ENCODE data around the gene DDX52.
A peak's percentile ranks its signal among the peaks of the same experiment; 100 is the strongest.
"Not testable (repeated sequence)": the region's sequence is repeated elsewhere in the genome, so short reads cannot be mapped to it uniquely, and the experiment has no call there.

Gene DDX52

DNA sequence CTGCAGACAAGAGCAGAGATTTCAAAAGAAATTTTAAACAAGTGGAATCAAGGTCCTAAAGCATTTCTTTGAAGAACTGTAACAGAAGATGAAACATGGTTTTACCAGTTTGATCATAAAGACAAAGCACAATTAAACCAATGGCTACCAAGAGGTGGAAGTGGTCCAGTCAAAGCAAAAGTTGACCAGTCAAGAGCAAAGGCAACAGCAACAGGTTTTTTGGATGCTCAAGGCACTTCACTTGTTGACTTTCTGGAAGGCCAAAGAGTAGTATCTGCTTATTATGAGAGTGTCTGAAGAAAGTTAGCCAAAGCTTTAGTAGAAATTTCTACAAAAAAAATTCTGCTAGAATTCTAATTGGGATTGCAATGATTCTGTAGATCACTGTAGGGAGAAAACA, 5.3 kb downstream of the DDX52 start:
- H3K9me3 ChIP-seq (ENCODE audit: control insufficient read depth, low read length) = no peaks in the 10 kb centered on the region
- H3K27me3 ChIP-seq (ENCODE audit: control insufficient read depth, insufficient read depth, low read length) = no peaks in the 10 kb centered on the region
- H3K4me3 ChIP-seq (ENCODE audit: low read depth, low read length) = no peak overlapping the region
- H3K79me2 ChIP-seq = peaks cover 9% of the 10 kb centered on the region
- no peaks in the 10 kb centered on the region for H3K36me3 ChIP-seq (ENCODE audit: control insufficient read depth, insufficient read depth, low read length)
- no peak overlapping the region for H3K4me2 ChIP-seq (ENCODE audit: low read length)
- H3K4me1 ChIP-seq = peaks cover 5% of the 10 kb centered on the region
- H3K9ac ChIP-seq = no peak overlapping the region
- no peak overlapping the region for H3K27ac ChIP-seq
- TF ChIP-seq CTCF (IDR thresholded peaks at IDR 0.05) = no peak
- no peak overlapping the region for H2AFZ ChIP-seq

GRCh38 chr17:37616430-37616829, 26.8 kb downstream of the DDX52 start:
- not testable (repeated sequence) for H3K4me1 ChIP-seq; H3K27ac ChIP-seq; H3K79me2 ChIP-seq; H3K4me2 ChIP-seq (ENCODE audit: low read length); H3K36me3 ChIP-seq (ENCODE audit: control insufficient read depth, insufficient read depth, low read length); H3K9me3 ChIP-seq (ENCODE audit: control insufficient read depth, low read length); H3K9ac ChIP-seq; H2AFZ ChIP-seq; H3K4me3 ChIP-seq (ENCODE audit: low read depth, low read length); H3K27me3 ChIP-seq (ENCODE audit: control insufficient read depth, insufficient read depth, low read length)

- no peak for TF ChIP-seq CTCF (IDR thresholded peaks at IDR 0.05)
- H3K9me3 ChIP-seq (ENCODE audit: control insufficient read depth, low read length) = no peaks in the 10 kb centered on the region
- H3K27ac ChIP-seq = no peak overlapping the region
- no peaks in the 10 kb centered on the region for H3K4me1 ChIP-seq
- H3K36me3 ChIP-seq (ENCODE audit: control insufficient read depth, insufficient read depth, low read length) = no peaks in the 10 kb centered on the region
- no peaks in the 10 kb centered on the region for H3K79me2 ChIP-seq
- H2AFZ ChIP-seq = no peak overlapping the region
- no peaks in the 10 kb centered on the region for H3K27me3 ChIP-seq (ENCODE audit: control insufficient read depth, insufficient read depth, low read length)
- H3K4me3 ChIP-seq (ENCODE audit: low read depth, low read length) = no peak overlapping the region
- H3K4me2 ChIP-seq (ENCODE audit: low read length) = no peak overlapping the region
- H3K9ac ChIP-seq = no peak overlapping the region
These were observed 28.4 kb downstream of the DDX52 start for GRCh38 chr17:37614823-37615222.

- H3K9ac ChIP-seq = no peak overlapping the region
- no peaks in the 10 kb centered on the region for H3K36me3 ChIP-seq (ENCODE audit: control insufficient read depth, insufficient read depth, low read length)
- H3K4me3 ChIP-seq (ENCODE audit: low read depth, low read length) = no peak overlapping the region
These were observed 28.9 kb downstream of the DDX52 start for GRCh38 chr17:37614391-37614790.

GRCh38 chr17:37610971-37611370, 32.3 kb downstream of the DDX52 start:
- no peak overlapping the region for H3K4me3 ChIP-seq (ENCODE audit: low read depth, low read length)
- no peak overlapping the region for H3K9ac ChIP-seq
- H2AFZ ChIP-seq = no peak overlapping the region
- peaks cover 2% of the 10 kb centered on the region for H3K4me1 ChIP-seq
- no peak for TF ChIP-seq CTCF (IDR thresholded peaks at IDR 0.05)
- H3K36me3 ChIP-seq (ENCODE audit: control insufficient read depth, insufficient read depth, low read length) = no peaks in the 10 kb centered on the region
- H3K27ac ChIP-seq = no peak overlapping the region
- no peaks in the 10 kb centered on the region for H3K27me3 ChIP-seq (ENCODE audit: control insufficient read depth, insufficient read depth, low read length)
- peaks cover 13% of the 10 kb centered on the region for H3K79me2 ChIP-seq
- H3K9me3 ChIP-seq (ENCODE audit: control insufficient read depth, low read length) = no peaks in the 10 kb centered on the region
- H3K4me2 ChIP-seq (ENCODE audit: low read length) = no peak overlapping the region

More at GRCh38 chr17:37614391-37614790, 28.9 kb downstream of the DDX52 start:
- H2AFZ ChIP-seq = no peak overlapping the region
- H3K4me2 ChIP-seq (ENCODE audit: low read length) = no peak overlapping the region
- H3K4me1 ChIP-seq = no peaks in the 10 kb centered on the region
- H3K27me3 ChIP-seq (ENCODE audit: control insufficient read depth, insufficient read depth, low read length) = no peaks in the 10 kb centered on the region
- H3K9me3 ChIP-seq (ENCODE audit: control insufficient read depth, low read length) = no peaks in the 10 kb centered on the region
- TF ChIP-seq CTCF (IDR thresholded peaks at IDR 0.05) = no peak
- H3K79me2 ChIP-seq = no peaks in the 10 kb centered on the region
- H3K27ac ChIP-seq = no peak overlapping the region

GRCh38 chr17:37610041-37610420, 33.2 kb downstream of the DDX52 start:
- H3K36me3 ChIP-seq (ENCODE audit: control insufficient read depth, insufficient read depth, low read length); H3K27me3 ChIP-seq (ENCODE audit: control insufficient read depth, insufficient read depth, low read length); H3K4me1 ChIP-seq; H3K9me3 ChIP-seq (ENCODE audit: control insufficient read depth, low read length); H3K9ac ChIP-seq: not testable (repeated sequence)
- Histone ChIP-seq H3K79me2 (peaks cover 17% of the 10 kb centered on the region), H3K4me2 (ENCODE audit: low read length) (peak overlapping the region; percentile 88), H3K27ac (peak overlapping the region; percentile 84), H2AFZ (peak overlapping the region; percentile 93), H3K4me3 (ENCODE audit: low read depth, low read length) (peak overlapping the region; percentile 92)

All from parathyroid adenoma (tissue), 2 donors.